Smooth muscle cell (in vitro differentiated cells): Measurements from ENCODE around the gene PROX1. TPM values are rescaled to one million over a fixed set of nuclear protein-coding genes. Genes with fewer than 3 reads are reported as not detected.

Source experiments
- DNase-seq: peaks from one replicate; lab custom pipeline; 2025; ENCODE audit not compliant: unreplicated experiment; lab: John Stamatoyannopoulos, UW
- H2AFZ ChIP-seq: fragments of 200-600 bp; sonication (generic); 2 replicates; pipeline ENCODE4 v1.6.0; 2016; ENCODE audit warnings: antibody characterized with exemption, low read depth, mild to moderate bottlenecking
- H3F3A ChIP-seq: fragments of 200-600 bp; sonication (generic); 2 replicates; pipeline ENCODE4 v1.6.0; 2017; ENCODE audit warnings: antibody characterized with exemption, low read depth
- H3K27ac ChIP-seq: fragments of 200-600 bp; sonication (generic); 2 replicates; pipeline ENCODE4 v1.5.1; 2016; ENCODE audit warnings: low read depth, mild to moderate bottlenecking
- H3K27me3 ChIP-seq: fragments of 200-600 bp; sonication (generic); 2 replicates; pipeline ENCODE4 v1.6.1; 2016; ENCODE audit warnings: low read depth, mild to moderate bottlenecking
- H3K36me3 ChIP-seq: fragments of 200-600 bp; sonication (generic); 2 replicates; pipeline ENCODE4 v1.5.1; 2016; ENCODE audit warnings: low read depth
- H3K4me1 ChIP-seq: fragments of 200-600 bp; sonication (generic); 2 replicates; pipeline ENCODE4 v1.5.1; 2016; ENCODE audit warnings: low read depth
- H3K4me2 ChIP-seq: fragments of 200-600 bp; sonication (generic); 2 replicates; pipeline ENCODE4 v1.6.0; 2016; ENCODE audit warnings: mild to moderate bottlenecking
- H3K4me3 ChIP-seq: fragments of 200-600 bp; sonication (generic); 2 replicates; pipeline ENCODE4 v1.5.1; 2016; ENCODE audit warnings: mild to moderate bottlenecking
- H3K79me2 ChIP-seq: fragments of 200-600 bp; sonication (generic); 2 replicates; pipeline ENCODE4 v1.6.0; 2016; ENCODE audit warnings: low read depth, mild to moderate bottlenecking
- H3K9ac ChIP-seq: fragments of 200-600 bp; sonication (generic); 2 replicates; pipeline ENCODE4 v1.6.0; 2016; ENCODE audit warnings: low read depth
- H3K9me3 ChIP-seq: fragments of 200-600 bp; sonication (generic); replicated peaks from 2 replicates; pipeline ENCODE4 v1.5.1; 2016; ENCODE audit warnings: low read depth
- H4K20me1 ChIP-seq: fragments of 200-600 bp; sonication (generic); 2 replicates; pipeline ENCODE4 v1.6.0; 2016; ENCODE audit warnings: low read depth
- CTCF ChIP-seq: fragments of 200-600 bp; sonication (generic); IDR thresholded peaks from 2 replicates; pipeline ENCODE4 v1.5.1; 2017; ENCODE audit warnings: borderline replicate concordance, mild to moderate bottlenecking, antibody characterized with exemption; ENCODE audit not compliant: insufficient read depth, poor library complexity, severe bottlenecking
- WGBS: methylation state at CpG from one replicate; pipeline ENCODE4 v1.1.7; 2016; ENCODE audit warnings: low lambda C conversion rate; 5-methylcytosine and 5-hydroxymethylcytosine counted together
- polyA plus RNA-seq: library from polyadenylated mRNA; unstranded; fragments of >200 nt; fragmentation: Nextera tagmentation; extraction: Ambion mirVana; gene quantifications from 2 replicates; pipeline ENCODE4 v1.2.1, GENCODE V29; 2016
- total RNA-seq: library from RNA; depleted of rRNA; stranded (reverse); fragments of >200 nt; gene quantifications from 2 replicates; pipeline ENCODE4 v1.2.3, GENCODE V29; 2014

The PROX1 gene
- total and polyA plus RNA-seq, 2 experiments from 2014 or later = 0.24 to 2.9 TPM

GRCh38 chr1:214021321-214021720 is 33.5 kb downstream of the PROX1 start:
- Histone ChIP-seq H3K4me3 (no peak overlapping the region), H3K4me1 (peaks cover 11% of the 10 kb centered on the region), H3K9ac (no peak overlapping the region), H3K9me3 (no peaks in the 10 kb centered on the region), H2AFZ (no peak overlapping the region), H3K36me3 (no peaks in the 10 kb centered on the region), H3K27ac (no peak overlapping the region), H3K27me3 (no peaks in the 10 kb centered on the region), H3K4me2 (no peak overlapping the region), H4K20me1 (no peaks in the 10 kb centered on the region), H3F3A (no peaks in the 10 kb centered on the region), H3K79me2 (no peaks in the 10 kb centered on the region)
- 75% methylated on average over 3 of the region's 3 CpGs for WGBS
- no peak for TF ChIP-seq CTCF
- no peak for DNase-seq

GRCh38 chr1:214022229-214022791 is 34.5 kb downstream of the PROX1 start:
- H3K27me3 ChIP-seq = no peaks in the 10 kb centered on the region
- 92% methylated on average over 5 of the region's 5 CpGs for WGBS

GRCh38 chr1:214022810-214023425 is 35.1 kb downstream of the PROX1 start:
- Histone ChIP-seq H3F3A (peaks cover under 1% of the 10 kb centered on the region), H3K4me3 (no peak overlapping the region), H2AFZ (no peak overlapping the region), H3K27me3 (no peaks in the 10 kb centered on the region), H3K36me3 (no peaks in the 10 kb centered on the region), H4K20me1 (no peaks in the 10 kb centered on the region), H3K27ac (no peak overlapping the region), H3K4me1 (peaks cover 6% of the 10 kb centered on the region), H3K9ac (no peak overlapping the region), H3K4me2 (no peak overlapping the region), H3K79me2 (no peaks in the 10 kb centered on the region), H3K9me3 (no peaks in the 10 kb centered on the region)
- 66% methylated on average over 2 of the region's 2 CpGs for WGBS
- no peak for TF ChIP-seq CTCF
- DNase-seq = no peak

More at GRCh38 chr1:214022229-214022791, 34.5 kb downstream of the PROX1 start:
- Histone ChIP-seq H3K79me2 (no peaks in the 10 kb centered on the region), H3K9ac (no peak overlapping the region), H3K27ac (no peak overlapping the region), H3K36me3 (no peaks in the 10 kb centered on the region), H3K4me1 (peaks cover 7% of the 10 kb centered on the region), H2AFZ (no peak overlapping the region), H3F3A (no peaks in the 10 kb centered on the region), H3K4me3 (no peak overlapping the region), H3K9me3 (no peaks in the 10 kb centered on the region), H4K20me1 (no peaks in the 10 kb centered on the region), H3K4me2 (no peak overlapping the region)
- no peak for DNase-seq
- TF ChIP-seq CTCF = no peak

- H2AFZ ChIP-seq = no peak overlapping the region
- H4K20me1 ChIP-seq = no peaks in the 10 kb centered on the region
- H3K9me3 ChIP-seq = no peaks in the 10 kb centered on the region
- no peak overlapping the region for H3K4me3 ChIP-seq
- peaks cover 42% of the 10 kb centered on the region for H3K4me1 ChIP-seq
- no peak overlapping the region for H3K9ac ChIP-seq
- no peak for TF ChIP-seq CTCF
- no peak for DNase-seq
- peaks cover 9% of the 10 kb centered on the region for H3F3A ChIP-seq
- no peaks in the 10 kb centered on the region for H3K79me2 ChIP-seq
- no peaks in the 10 kb centered on the region for H3K36me3 ChIP-seq
- 49% methylated on average over 5 of the region's 5 CpGs for whole genome bisulfite sequencing
- no peak overlapping the region for H3K27ac ChIP-seq
- no peaks in the 10 kb centered on the region for H3K27me3 ChIP-seq
- peak overlapping the region; percentile 1 for H3K4me2 ChIP-seq
Measured at GRCh38 chr1:214026985-214027384, 39.2 kb downstream of the PROX1 start.
